HG03060 (cell line): ENCODE data around the gene MYL11.
A peak's percentile ranks its signal among the peaks of the same experiment; 100 is the strongest.
"Not testable (repeated sequence)": the region's sequence is repeated elsewhere in the genome, so short reads cannot be mapped to it uniquely, and the experiment has no call there.

Source experiments
- ATAC-seq: cut with Tn5 transposase; IDR thresholded peaks from one replicate; pipeline ENCODE4 v1.9.1; 2021; ENCODE audit warnings: low read depth, moderate number of reproducible peaks; ENCODE audit not compliant: unreplicated experiment

The MYL11 gene, protein sequence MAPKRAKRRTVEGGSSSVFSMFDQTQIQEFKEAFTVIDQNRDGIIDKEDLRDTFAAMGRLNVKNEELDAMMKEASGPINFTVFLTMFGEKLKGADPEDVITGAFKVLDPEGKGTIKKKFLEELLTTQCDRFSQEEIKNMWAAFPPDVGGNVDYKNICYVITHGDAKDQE

DNA sequence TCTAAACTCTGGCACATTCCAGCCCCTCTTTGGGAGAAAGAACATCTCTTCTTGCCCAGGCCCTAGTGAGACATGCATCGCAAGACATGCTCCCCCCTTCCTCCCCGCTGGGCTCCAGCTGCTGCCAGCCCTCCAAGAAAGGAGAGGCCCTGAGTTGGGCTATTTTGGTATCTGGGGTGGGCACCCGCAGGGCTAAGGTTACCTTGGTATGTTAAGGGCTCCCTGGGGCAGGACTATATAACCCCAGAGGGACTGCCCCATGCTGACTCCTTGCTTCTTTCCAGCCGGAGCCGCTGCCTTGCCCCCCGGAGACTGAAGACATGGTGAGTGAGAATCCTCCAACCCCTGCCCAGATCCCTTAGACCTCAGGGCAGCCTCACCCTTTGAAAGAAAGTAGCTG, at the start of gene MYL11:
Gene MYL11, plus strand, starts transcription at position 265 of the 400 bp plus-strand sequence. Its CDS starts 56 bp downstream, at position 321.
- ATAC-seq: no peak

DNA sequence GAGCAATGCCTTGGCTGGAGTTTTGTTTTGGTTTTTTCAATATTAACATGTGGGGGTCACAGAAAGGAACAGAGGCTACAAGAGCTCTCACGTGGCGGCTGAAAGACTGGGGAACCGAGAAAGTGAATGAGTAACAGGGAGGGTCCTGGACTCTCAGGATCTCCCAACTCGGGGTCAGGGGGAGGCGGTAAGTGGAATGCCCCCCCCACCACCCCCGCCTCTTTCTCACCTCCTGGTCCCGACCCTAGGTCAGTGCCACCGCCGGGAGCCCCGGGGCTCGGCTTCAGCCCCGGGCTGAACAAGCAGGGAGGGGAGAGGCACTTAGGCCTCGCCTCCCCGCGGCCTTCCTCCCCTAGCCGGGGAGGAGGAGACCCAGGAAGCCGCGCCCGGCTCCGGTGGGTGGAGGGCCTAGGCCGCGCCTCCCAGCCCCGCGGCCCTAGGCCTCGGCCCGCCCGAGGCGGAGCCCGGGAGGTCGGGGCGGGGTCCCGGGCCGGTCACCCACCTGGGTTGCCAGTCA, 40.1 kb upstream of the MYL11 start:
- peak; percentile 43 for ATAC-seq

DNA sequence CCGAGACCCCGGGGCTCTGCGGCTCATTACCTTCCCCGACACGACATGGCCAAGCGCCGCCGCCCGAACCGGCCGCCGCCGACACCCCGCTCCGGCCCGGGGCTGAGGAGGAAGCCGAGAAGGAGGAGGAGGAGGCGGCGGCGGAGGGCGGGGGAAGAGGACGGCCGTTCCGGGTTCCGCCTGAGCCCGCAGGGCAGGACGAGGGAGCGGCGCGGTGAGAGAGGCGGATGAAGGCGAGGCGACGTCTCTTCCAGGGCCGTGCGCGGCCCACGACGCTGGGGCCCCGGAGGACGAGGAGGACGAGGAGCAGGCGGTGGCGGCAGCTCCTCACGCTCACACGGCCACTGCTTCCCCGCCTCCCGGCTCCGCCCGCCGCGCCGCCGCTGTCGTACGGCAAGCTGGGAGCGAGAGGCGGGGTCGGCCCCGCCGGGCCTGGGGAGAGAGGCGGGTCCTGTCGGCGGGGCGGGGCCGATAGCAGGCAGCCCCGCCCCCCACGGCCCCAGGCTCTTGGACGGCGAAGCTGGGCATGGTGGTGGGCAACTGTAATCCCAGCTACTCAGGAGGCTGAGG, 39.5 kb upstream of the MYL11 start:
- ATAC-seq: peak; percentile 32

DNA sequence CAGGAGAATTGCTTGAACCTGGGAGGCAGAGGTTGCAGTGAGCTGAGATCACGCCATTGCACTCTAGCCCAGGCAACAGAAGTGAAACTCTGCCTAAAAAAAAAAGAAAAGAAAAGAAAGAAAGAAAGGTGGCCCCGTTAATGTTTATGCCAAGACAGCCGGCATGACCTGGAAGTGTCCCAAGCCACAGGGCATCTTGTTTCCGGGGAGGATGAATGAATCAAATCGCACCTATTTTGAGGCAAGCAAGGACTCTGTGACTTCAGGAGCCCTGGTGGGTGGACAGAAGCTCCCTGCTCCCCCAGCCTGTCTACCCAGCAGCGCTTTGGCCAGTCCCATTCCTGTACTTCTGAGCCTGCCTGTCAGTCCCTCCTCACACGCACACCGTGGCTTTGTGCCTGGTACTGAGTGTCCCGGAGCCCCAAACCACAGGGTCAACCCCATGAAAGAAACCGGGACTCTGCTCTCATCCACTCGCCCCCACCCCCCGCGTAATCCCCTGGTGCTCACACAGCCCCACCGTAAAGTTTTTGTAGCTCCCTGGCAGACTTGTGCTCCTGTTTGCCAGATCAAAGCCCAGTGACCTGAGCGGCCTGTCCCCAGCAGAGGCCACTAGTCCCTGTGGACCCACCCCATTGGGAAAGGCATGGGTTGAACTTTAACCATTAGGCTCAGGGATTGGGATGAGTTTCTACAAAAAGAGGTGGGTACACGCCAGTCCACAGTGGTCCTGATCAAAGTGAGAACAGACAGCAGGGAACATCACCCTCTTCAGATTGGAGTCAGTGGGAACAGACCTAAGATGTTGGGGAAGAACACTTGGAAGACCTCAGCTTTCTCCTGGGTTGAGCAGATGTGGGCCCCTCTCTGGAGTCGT, 38.8 kb upstream of the MYL11 start:
- peak; percentile 7 for ATAC-seq

DNA sequence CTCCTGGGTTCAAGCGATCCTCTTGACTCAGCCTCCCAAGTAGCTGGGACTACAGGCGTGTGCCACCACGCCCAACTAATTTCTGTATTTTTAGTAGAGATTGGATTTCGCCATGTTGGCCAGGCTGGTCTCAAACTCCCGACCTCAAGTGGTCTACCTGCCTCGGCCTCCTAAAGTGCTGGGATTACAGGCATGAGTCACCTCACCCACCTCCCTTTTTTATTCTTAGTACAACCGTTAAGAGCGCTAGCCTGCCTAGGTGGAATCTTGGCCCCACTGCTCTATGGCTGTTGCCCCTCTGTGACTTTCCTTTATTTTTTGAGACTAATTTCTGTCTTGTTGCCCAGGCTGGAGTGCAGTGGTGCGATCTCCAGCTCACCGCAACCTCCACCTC, 36.6 kb upstream of the MYL11 start:
- ATAC-seq: not testable (repeated sequence)

DNA sequence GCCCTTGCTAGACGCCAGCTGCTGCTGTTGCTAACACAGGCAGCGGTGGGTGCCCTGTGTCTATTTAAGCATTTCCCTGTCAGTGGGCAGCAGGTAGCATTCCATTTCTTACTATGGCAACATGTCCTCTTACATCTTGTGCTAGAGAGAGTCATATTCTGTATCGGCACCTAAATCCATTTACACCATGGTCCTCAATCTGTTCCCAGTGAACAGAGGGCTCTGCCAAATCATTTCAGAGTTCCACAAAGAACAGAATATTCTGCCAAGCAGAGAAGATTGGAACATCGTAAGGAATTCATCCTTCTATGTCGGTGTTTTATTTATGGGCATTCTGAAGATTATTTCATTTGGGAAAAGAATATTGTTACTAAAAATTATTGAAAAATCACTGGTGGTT, 35.9 kb upstream of the MYL11 start:
- not testable (repeated sequence) for ATAC-seq

DNA sequence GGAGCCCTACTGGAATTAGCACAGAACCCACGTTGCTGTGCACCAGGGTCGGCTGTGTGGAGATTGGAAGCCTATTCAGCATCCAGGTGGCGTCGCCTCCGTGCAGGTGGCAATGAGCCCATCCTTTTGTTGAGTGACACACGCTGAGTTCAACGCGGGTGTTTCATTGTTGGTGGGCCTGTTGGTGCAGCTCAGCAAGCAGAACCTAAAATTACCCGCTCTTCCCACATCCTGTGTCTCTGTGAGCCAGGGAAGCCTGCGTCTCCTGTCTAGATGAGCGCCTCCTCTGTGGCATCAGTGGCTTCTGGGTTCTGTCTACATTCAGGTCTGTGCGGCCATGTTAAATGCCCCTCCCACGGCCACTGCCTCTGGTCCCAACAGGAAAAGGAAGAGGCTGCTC, 34.0 kb upstream of the MYL11 start:
- ATAC-seq: no peak

DNA sequence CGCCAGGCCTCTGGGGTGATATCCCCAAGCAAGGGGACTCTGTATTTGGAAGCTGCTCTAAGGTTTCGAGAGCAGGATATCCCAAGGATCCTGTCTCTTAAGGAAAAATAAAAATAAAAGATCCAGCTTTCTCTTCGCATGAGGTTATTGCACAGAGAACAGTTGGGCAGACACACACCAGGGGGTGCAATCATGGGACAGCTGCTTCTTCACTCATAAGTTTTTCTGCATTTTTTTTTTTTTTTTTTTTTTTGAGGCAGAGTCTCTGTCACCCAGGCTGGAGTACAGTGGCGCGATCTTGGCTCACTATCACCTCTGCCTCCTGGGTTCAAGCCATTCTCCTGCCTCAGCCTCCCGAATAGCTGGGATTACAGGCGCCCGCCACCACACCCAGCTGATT, 32.6 kb upstream of the MYL11 start:
- ATAC-seq: not testable (repeated sequence)

DNA sequence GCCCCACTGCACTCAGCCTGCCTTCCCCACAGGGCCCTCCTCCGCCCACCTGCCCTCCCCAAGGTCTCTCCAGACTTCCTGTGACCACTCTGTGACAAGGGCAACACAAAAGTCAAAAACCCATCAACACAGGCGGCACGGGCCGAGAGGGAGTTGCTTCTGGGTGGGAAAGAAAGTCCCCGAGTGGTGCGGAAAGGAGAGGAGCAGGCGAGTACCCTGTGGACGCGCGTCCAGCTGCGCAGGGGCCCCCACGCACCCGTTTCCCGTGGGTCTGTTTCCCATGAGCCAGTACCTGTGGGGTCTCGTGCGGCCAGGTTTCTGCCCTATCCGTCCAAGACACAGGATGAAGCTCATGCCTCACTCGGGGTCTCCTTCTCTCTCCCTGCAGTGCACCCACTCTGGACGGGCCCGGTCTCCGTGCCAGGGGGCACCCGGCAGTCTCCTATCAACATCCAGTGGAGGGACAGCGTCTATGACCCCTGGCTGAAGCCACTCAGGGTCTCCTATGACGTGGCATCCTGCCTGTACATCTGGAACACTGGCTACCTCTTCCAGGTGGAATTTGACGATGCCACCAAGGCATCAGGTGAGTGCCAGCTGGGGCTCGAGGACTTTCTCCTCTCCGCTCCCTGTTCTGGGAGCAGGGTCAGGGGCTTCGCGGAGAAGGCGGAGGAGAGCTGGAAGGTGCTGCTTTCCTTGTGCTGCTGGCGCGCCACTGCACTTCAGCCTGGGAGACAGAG, 31.7 kb upstream of the MYL11 start:
- ATAC-seq: no peak

DNA sequence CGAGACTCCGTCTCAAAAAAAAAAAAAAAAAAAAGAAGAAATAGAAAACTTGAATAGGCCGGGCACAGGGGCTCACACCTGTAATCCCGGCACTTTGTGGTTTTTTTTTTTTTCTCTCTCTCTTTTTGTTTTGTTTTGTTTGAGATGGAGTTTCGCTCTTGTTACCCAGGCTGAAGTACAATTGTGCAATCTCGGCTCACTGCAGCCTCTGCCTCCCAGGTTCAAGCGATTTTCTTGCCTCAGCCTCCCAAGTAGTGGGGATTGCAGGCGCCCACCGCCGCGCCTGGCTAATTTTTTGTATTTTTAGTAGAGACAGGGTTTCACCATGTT, 31.1 kb upstream of the MYL11 start:
- ATAC-seq: not testable (repeated sequence)

DNA sequence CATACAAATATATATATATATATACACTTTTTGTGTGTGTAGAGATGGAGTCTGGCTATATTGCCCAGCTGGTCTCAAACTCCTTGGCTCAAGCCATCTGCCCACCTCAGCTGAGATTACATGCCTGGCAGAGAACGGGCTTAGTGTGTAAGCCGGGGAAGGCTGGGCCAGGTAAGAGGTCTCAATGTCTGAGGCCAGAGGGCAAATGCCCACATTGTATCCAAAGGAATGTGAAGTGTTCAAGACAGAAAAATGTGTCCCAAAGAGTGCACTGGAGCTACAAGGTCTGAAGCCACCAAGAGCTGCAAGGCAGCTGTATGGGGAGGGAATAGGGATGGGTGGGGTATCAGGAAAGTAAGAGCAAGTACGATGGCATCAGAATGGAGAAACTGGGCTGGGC, 28.3 kb upstream of the MYL11 start:
- no peak for ATAC-seq

DNA sequence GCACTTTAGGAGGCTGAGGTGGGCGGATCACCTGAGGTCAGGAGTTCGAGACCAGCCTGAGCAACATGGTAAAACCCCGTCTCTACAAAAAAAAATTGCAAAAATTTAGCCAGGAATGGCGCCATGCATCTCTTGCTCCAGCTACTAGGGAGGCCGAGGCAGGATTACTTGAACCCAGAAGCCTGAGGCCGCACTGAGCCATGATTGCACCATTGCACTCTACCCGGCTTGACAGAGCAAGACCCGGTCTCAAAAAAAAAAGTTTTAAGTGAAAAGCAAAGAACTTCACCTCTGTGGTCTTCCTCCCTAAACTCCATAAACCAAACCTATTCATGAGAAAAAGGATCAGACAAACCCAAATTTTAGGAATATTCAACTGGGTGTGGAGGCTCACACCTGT, 26.5 kb upstream of the MYL11 start:
- ATAC-seq: no peak

DNA sequence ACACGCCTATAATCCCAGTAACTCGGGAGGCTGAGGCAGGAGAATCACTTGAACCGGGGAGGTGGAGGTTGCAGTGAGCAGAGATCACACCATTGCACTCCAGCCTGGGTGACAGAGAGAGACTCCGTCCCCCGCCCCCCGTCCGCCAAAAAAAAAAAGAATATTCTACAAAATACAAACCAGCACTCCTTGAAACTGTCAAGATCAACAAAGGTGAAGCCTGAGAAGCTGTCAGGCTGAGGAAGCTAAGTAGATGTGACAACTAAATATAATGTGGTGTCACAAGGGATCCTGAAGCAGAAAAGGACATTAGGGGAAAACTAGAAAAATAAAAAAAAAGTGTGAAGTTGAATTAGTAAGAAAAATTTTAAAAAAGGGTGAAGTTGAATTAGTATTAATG, 25.7 kb upstream of the MYL11 start:
- ATAC-seq: no peak

DNA sequence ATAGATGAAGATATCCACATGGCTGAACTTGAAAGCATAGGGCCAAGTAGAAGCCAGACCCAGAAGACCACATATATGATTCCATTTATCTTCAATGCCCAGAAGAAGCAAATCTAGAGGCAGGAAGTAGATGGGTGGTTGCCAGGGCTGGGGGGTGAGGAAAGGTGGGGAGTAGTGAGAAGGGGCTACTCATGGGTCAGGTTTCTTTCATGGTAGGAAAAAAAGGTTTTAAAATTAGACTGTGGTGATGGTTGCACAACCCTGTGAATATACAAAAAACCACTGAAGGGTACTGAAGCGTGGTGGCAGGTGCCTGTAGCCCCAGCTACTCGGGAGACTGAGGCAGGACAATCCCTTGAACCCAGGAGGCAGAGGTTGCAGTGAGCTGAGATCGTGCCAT, 24.9 kb upstream of the MYL11 start:
- no peak for ATAC-seq

DNA sequence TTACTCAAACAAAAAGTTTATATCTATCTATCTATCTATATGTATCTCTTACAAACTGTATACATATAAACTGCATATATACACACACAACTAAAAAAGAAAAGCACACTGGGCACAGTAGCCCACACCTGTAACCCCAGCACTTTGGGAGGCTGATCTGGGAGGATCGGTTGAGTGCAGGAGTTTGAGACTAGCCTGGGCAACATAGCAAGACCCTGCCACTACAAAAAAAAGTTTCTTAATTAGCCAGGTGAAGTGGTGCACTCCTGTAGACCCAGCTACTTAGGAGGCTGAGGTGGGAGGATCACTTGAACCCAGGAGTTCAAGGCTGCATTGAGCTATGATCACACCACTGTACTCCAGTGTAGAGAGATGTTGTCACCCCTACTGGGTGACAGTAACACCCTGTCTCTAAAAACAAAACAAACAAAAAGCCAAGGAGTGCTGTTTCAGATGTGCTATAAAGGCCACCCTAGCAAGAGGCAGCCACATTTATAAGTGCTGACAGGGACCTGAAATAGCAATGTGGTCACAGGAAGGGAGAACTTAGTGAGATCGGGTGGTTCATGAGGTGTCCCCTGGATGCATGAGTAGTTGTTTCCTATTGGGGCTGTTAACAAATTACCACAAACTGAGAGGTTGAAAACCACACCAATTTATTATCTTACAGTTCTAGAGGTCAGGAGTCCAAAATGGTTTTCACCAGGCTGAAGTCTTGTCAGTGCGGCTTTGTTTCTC, 24.3 kb upstream of the MYL11 start:
- peak; percentile 39 for ATAC-seq

DNA sequence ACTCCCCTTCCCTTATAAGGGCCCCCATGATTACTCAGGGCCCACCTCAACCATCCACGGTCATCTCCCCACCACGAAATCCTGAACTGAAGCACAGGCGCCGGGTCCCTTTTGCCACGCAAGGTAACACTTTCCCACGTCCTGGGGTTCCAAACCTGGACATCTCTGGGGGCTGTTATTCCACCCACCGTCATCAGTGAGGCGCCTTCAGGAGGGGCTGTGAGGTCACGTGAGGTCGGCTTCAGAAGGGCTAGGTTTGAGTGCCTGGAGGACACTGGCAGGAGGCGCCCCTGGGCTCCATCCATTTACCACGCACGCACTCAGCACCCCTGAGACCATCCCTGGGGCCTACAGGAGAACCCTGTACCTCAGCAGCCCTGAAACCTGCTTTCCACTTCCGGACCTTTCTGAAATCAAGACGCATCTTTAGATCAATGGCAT, 23.6 kb upstream of the MYL11 start:
- ATAC-seq: no peak

DNA sequence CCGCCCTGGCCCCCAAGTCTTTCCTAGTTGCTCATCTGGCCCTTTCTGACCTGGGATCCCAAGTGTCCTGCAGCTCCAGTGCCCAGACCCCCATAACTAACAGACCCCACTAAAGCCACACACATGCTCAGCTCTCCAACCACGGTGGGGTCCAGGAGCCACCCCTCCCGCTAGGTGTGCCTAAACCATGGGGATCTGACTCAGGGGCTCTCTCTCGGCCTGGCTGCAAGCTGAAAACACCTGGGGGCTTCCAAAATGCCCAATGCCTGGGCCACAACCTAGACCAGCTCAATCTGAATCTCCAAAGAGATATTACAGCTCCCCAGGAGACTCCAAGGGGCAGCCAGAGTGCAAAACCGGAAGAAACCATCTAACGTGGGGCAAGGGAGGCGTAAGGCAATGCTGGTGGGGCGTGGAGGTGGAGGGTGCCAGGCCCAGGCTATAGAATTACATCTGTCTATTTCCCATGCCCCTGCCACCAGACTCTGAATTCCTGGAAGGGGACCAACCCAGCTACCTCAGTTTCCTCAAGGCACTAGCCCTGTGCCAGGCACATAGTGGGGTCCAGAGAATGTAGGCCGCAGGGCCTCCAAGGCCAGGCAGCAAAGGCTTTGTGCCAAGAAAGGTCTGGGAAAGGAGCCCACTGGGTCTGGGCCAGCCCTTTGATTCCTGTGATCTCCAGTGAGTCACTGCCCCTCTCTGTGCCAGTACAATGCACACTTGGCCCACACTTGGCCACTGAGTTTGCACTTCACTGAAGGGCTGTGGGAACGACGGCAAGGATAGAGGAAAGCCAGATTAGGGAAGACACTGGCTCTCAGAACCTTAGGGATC, 22.8 kb upstream of the MYL11 start:
- ATAC-seq: no peak

DNA sequence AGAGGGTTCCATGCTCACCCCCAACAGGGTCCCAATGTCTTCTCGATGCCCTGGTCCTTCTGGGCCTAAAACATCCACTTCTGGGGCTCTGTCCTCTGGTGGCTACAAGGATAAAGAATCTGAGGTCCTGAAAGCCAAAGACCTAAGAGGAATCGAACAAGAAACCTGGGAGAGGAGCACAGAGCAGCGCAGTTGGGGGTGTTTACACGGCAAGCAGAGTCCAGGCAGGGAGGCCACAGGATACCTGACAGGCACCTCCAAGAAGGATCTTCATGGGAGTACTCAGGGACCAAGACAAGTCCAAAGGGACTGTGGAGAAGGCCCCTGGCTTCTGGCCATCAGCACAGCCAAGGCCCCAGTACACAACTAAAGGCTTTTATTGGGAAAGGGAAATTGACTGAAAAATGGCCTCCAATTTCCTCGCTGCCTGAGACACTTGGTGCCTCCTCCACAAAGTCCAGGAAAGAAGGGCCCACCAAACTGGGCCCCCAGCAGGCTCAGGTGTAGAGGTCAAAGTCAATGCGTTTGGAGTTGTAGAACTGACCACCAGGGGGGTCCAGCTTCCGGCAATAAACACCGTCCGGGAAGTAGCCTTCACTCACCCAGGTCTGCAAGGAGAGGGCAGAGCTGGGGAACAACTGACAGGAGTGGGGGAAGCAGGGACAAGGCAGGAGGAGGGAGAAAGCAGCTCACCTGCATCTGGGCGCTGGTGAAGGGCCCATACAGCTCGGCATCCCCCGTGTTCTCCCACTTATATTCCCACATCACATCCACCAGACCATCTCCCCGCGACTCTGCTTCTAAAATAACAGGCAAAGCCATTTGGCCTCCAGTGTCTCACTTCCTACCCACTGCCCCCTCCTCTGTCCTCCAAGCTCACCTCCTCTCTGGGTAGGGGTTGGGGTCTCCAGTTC, 21.9 kb upstream of the MYL11 start:
- ATAC-seq: no peak
